Trophoblast cell (in vitro differentiated cells and primary cell): ENCODE data around the gene TMEM186.

Experiments used
- DNase-seq, 2 donors: peaks; one replicate each; pipeline ENCODE4 v3.0.0-alpha.2; 2016
- H2AFZ ChIP-seq: 2 replicates; pipeline ENCODE4 v1.6.1; 2013; ENCODE audit warnings: low read length, moderate library complexity, mild to moderate bottlenecking; ENCODE audit not compliant: insufficient read depth, poor library complexity
- H2AK5ac ChIP-seq: 2 replicates; pipeline ENCODE4 v1.6.1; 2013; ENCODE audit warnings: mild to moderate bottlenecking, low read length
- H2BK120ac ChIP-seq: 2 replicates; pipeline ENCODE4 v1.6.1; 2013; ENCODE audit warnings: low read length, mild to moderate bottlenecking, moderate library complexity; ENCODE audit not compliant: insufficient read depth, poor library complexity
- H2BK12ac ChIP-seq: 2 replicates; pipeline ENCODE4 v1.6.1; 2013; ENCODE audit warnings: mild to moderate bottlenecking, low read length, moderate library complexity
- H2BK5ac ChIP-seq: 2 replicates; pipeline ENCODE4 v1.6.1; 2013; ENCODE audit warnings: low read length, low read depth, moderate library complexity, mild to moderate bottlenecking; ENCODE audit not compliant: poor library complexity
- H3K14ac ChIP-seq: 2 replicates; pipeline ENCODE4 v1.6.1; 2013; ENCODE audit warnings: mild to moderate bottlenecking, low read length
- H3K18ac ChIP-seq: 2 replicates; pipeline ENCODE4 v1.6.1; 2013; ENCODE audit warnings: mild to moderate bottlenecking, low read length
- H3K23ac ChIP-seq: 2 replicates; pipeline ENCODE4 v1.6.1; 2013; ENCODE audit warnings: low read length
- H3K27ac ChIP-seq: 2 replicates; pipeline ENCODE4 v1.5.1; 2013; ENCODE audit warnings: low read depth, mild to moderate bottlenecking, inconsistent platforms, low read length, moderate library complexity
- H3K27me3 ChIP-seq: 2 replicates; pipeline ENCODE4 v1.6.1; 2013; ENCODE audit warnings: inconsistent platforms, mild to moderate bottlenecking, low read length, moderate library complexity; ENCODE audit not compliant: insufficient read depth
- H3K36me3 ChIP-seq, 2 experiments: 1 replicate in 1 of 2; 2 replicates in 1 of 2; pipeline ENCODE4 v1.6.1; 2013; ENCODE audit warnings: low read length in 2 of 2, mild to moderate bottlenecking in 2 of 2, moderate library complexity in 1 of 2; ENCODE audit not compliant: insufficient read depth in 2 of 2, control insufficient read depth in 1 of 2
- H3K4ac ChIP-seq: 2 replicates; pipeline ENCODE4 v1.6.1; 2013; ENCODE audit warnings: low read depth, mild to moderate bottlenecking, low read length, moderate library complexity
- H3K4me1 ChIP-seq, 2 experiments: 1 replicate in 1 of 2; 2 replicates in 1 of 2; pipeline ENCODE4 v1.6.1; 2013; ENCODE audit warnings: low read length in 2 of 2, mild to moderate bottlenecking in 2 of 2, moderate library complexity in 1 of 2; ENCODE audit not compliant: insufficient read depth in 2 of 2, control insufficient read depth in 1 of 2
- H3K4me2 ChIP-seq: 2 replicates; pipeline ENCODE4 v1.6.1; 2013; ENCODE audit warnings: inconsistent platforms, mild to moderate bottlenecking, low read length, moderate library complexity
- H3K4me3 ChIP-seq: 2 replicates; pipeline ENCODE4 v1.5.1; 2013; ENCODE audit warnings: mild to moderate bottlenecking, low read depth, low read length, inconsistent platforms
- H3K79me1 ChIP-seq: one replicate; pipeline ENCODE4 v1.6.1; 2013; ENCODE audit warnings: low read length
- H3K79me2 ChIP-seq: 2 replicates; pipeline ENCODE4 v1.6.1; 2013; ENCODE audit warnings: low read length, mild to moderate bottlenecking; ENCODE audit not compliant: control insufficient read depth, insufficient read depth, poor library complexity
- H3K9ac ChIP-seq: 2 replicates; pipeline ENCODE4 v1.6.1; 2013; ENCODE audit warnings: mild to moderate bottlenecking, low read length
- H3K9me3 ChIP-seq: 2 replicates; pipeline ENCODE4 v1.6.1; 2013; ENCODE audit warnings: low read depth, mild to moderate bottlenecking, control low read depth, inconsistent platforms, low read length; ENCODE audit not compliant: insufficient read depth
- H4K12ac ChIP-seq: 2 replicates; pipeline ENCODE4 v1.6.1; 2013; ENCODE audit warnings: low read depth, mild to moderate bottlenecking, low read length, moderate library complexity
- H4K8ac ChIP-seq: 2 replicates; pipeline ENCODE4 v1.6.1; 2013; ENCODE audit warnings: low read depth, mild to moderate bottlenecking, low read length, moderate library complexity
- H4K91ac ChIP-seq: one replicate; pipeline ENCODE4 v1.6.1; 2013; ENCODE audit warnings: low read depth, mild to moderate bottlenecking, low read length, moderate library complexity
- WGBS: extraction: QIAGEN DNeasy Blood & Tissue Kit; methylation state at CpG from one replicate; pipeline ENCODE4 v1.1.7; 2013; ENCODE audit warnings: missing lambda C conversion rate; ENCODE audit not compliant: insufficient read length, insufficient coverage; ENCODE audit errors: extremely low coverage; 5-methylcytosine and 5-hydroxymethylcytosine counted together

Gene TMEM186

DNA sequence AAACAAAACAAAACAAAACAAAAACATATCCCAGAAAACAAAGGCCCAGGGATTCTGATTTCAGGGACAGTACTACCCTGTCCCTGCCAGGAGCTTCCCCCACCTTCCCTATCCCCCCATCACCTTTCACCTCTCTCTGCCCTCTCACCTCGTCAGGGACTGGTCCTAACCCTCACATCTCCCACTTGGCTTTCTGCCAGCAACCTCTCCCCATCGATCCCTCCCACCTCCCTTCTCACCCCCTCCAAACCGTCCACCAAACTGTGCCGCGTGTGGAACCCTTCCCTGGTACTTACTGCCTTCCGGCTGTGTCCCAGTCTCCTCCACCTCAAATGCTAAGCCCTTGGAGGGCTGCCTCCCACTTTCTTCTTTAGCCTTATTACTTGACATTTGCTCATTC, 36.4 kb downstream of the TMEM186 start:
- no peak for DNase-seq
- Histone ChIP-seq H3K9me3 (peaks cover 4% of the 10 kb centered on the region), H2AFZ (no peak overlapping the region), H3K23ac (no peak overlapping the region), H3K14ac (no peak overlapping the region), H3K79me2 (no peaks in the 10 kb centered on the region), H2BK5ac (no peak overlapping the region), H2BK120ac (no peak overlapping the region), H4K12ac (no peak overlapping the region), H3K36me3 (no peaks in the 10 kb centered on the region), H3K27me3 (no peaks in the 10 kb centered on the region), H4K91ac (no peak overlapping the region), H2BK12ac (no peak overlapping the region), H2AK5ac (no peak overlapping the region), H3K9ac (no peak overlapping the region), H3K4me1 (no peaks in the 10 kb centered on the region), H3K4ac (no peak overlapping the region), H3K4me3 (no peak overlapping the region), H3K79me1 (no peaks in the 10 kb centered on the region), H3K18ac (no peak overlapping the region), H3K4me2 (no peak overlapping the region), H4K8ac (no peak overlapping the region), H3K27ac (no peak overlapping the region)
- WGBS: no CpG with 5 or more reads among the region's 6 CpGs

DNA sequence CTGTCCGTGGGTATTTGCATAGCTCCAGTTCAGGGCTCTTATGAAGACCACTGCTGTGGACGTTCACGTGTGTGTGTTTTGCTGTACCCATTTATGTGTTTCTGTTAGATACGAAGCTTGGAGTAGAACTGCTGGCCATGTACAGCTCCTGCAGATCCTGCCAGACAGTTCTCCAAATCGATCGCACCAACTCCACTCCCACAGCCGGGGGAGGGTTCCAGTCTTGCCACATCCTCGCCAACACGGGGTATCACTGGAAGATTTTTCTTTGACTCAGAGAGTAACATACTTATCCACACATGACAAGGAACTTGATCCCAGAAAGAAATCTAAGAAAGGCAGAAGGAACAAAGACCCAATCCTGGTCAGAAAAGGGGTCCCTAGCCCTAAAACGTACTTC, 37.4 kb downstream of the TMEM186 start:
- Histone ChIP-seq H3K4me1 (no peaks in the 10 kb centered on the region), H2AK5ac (no peak overlapping the region), H3K4ac (no peak overlapping the region), H3K4me3 (no peak overlapping the region), H3K27ac (no peak overlapping the region), H3K18ac (no peak overlapping the region), H2BK120ac (no peak overlapping the region), H3K36me3 (no peaks in the 10 kb centered on the region), H3K27me3 (no peaks in the 10 kb centered on the region), H3K9me3 (peaks cover 4% of the 10 kb centered on the region), H2BK12ac (no peak overlapping the region), H3K4me2 (no peak overlapping the region), H3K23ac (no peak overlapping the region), H4K12ac (no peak overlapping the region), H2AFZ (no peak overlapping the region), H3K79me2 (no peaks in the 10 kb centered on the region), H2BK5ac (no peak overlapping the region), H3K9ac (no peak overlapping the region), H3K14ac (no peak overlapping the region), H3K79me1 (no peaks in the 10 kb centered on the region), H4K91ac (no peak overlapping the region), H4K8ac (no peak overlapping the region)
- DNase-seq: no peak
- WGBS: no CpG with 5 or more reads among the region's 10 CpGs

DNA sequence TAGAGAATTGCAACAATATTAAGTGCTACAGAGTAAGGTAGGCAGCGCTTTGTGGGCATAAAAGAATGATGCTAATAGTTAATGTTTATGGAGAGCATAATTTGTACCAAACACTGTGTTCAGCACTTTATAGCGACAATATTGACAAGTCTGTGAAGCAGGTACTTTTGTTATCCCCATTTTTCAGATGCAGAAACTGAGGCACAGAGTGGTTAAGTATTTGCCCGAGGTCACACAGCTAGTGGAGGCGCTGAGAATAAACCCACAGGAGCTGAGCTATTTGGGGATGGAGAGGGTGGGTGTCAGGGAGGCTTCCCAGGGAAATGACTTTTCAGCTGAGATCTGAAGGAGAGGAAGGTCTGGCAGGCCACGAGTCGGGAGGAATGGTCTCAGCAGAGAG, 39.4 kb downstream of the TMEM186 start:
- Histone ChIP-seq H2BK120ac (no peak overlapping the region), H2BK5ac (no peak overlapping the region), H3K9me3 (peaks cover 2% of the 10 kb centered on the region), H3K9ac (no peak overlapping the region), H3K4me3 (no peak overlapping the region), H2AK5ac (no peak overlapping the region), H3K14ac (no peak overlapping the region), H3K4ac (no peak overlapping the region), H3K79me2 (no peaks in the 10 kb centered on the region), H3K36me3 (no peaks in the 10 kb centered on the region), H4K12ac (no peak overlapping the region), H3K4me2 (no peak overlapping the region), H4K91ac (no peak overlapping the region), H2BK12ac (no peak overlapping the region), H4K8ac (no peak overlapping the region), H3K79me1 (no peaks in the 10 kb centered on the region), H3K27ac (no peak overlapping the region), H3K27me3 (no peaks in the 10 kb centered on the region), H2AFZ (no peak overlapping the region), H3K4me1 (no peaks in the 10 kb centered on the region), H3K23ac (no peak overlapping the region), H3K18ac (no peak overlapping the region)
- no peak for DNase-seq
- no CpG with 5 or more reads among the region's 6 CpGs for WGBS

DNA sequence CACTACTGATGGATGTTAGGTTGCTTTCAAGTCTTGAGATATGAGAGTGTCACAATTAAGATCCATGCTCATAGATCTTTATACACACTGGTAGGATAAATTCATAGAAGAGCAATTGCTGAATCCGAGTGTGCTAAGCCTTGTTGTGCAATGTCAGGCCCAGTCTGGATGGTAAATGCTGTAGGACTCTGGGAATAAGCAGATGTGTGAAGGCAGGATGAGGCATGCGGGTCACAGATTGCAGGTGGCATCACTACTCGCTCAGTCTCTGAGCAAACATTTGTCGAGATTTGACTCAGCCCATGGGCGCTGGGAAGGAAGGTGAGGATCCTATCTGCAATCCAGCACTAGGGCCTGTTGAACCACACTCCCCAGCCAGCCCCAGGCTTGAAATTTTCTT, 40.7 kb downstream of the TMEM186 start:
- H3K23ac ChIP-seq: no peak overlapping the region
- no peak overlapping the region for H3K4me2 ChIP-seq
- no peak overlapping the region for H2BK120ac ChIP-seq
- no peaks in the 10 kb centered on the region for H3K79me2 ChIP-seq
- H3K27me3 ChIP-seq: no peaks in the 10 kb centered on the region
- H3K4ac ChIP-seq: no peak overlapping the region
- H3K14ac ChIP-seq: no peak overlapping the region
- H4K91ac ChIP-seq: no peak overlapping the region
- no peak overlapping the region for H3K27ac ChIP-seq
- WGBS: no CpG with 5 or more reads among the region's 5 CpGs
- DNase-seq: peak in 1 of 2 donors; percentile 23
- H2BK5ac ChIP-seq: no peak overlapping the region
- H3K18ac ChIP-seq: no peak overlapping the region
- no peaks in the 10 kb centered on the region for H3K79me1 ChIP-seq
- H3K4me3 ChIP-seq: no peak overlapping the region
- H2BK12ac ChIP-seq: no peak overlapping the region
- no peaks in the 10 kb centered on the region for H3K9me3 ChIP-seq
- peaks cover 3 to 5% of the 10 kb centered on the region in 2 experiments for H3K4me1 ChIP-seq
- no peak overlapping the region for H2AK5ac ChIP-seq
- H4K12ac ChIP-seq: no peak overlapping the region
- no peaks in the 10 kb centered on the region for H3K36me3 ChIP-seq
- no peak overlapping the region for H4K8ac ChIP-seq
- no peak overlapping the region for H3K9ac ChIP-seq
- H2AFZ ChIP-seq: no peak overlapping the region
